ENCODE data around the gene NR3C1. TPM values are rescaled to one million over a fixed set of nuclear protein-coding genes. Genes with fewer than 3 reads are reported as not detected.

Gene NR3C1
- total RNA-seq, 1 experiment from 2014 or later = 16.0 TPM

- TF ChIP-seq EGR1 (IDR thresholded peaks at IDR 0.05; ENCODE audit: low read depth) (no peak), JUND (IDR thresholded peaks at IDR 0.05) (no peak), POLR2A (IDR thresholded peaks at IDR 0.05; ENCODE audit: borderline replicate concordance, extremely low read depth, insufficient read depth, insufficient read length) (no peak), ATF3 (IDR thresholded peaks at IDR 0.05) (no peak), ZBTB33 (IDR thresholded peaks at IDR 0.05; ENCODE audit: extremely low read depth, insufficient replicate concordance, low read length) (no peak), TCF7L2 (IDR thresholded peaks at IDR 0.05; ENCODE audit: borderline replicate concordance, extremely low read depth, insufficient read depth, insufficient read length) (no peak), EZH2phosphoT487 (IDR thresholded peaks at IDR 0.05; ENCODE audit: borderline replicate concordance) (no peak), CEBPB (IDR thresholded peaks at IDR 0.05; ENCODE audit: low read depth) (no peak), SIN3A (IDR thresholded peaks at IDR 0.05; ENCODE audit: low read depth) (no peak)
Measured at GRCh38 chr5:143362664-143363227, 40.7 kb downstream of the NR3C1 start (continued).

GRCh38 chr5:143361438-143361837 lies 42.0 kb downstream of the NR3C1 start:
- no peak overlapping the region for H3K27ac ChIP-seq (ENCODE audit: low read depth, low read length)
- 0 out of 2 replicates have a peak, but pooled peaks cover 4% of the 10 kb centered on the region for H3K79me2 ChIP-seq (ENCODE audit: insufficient read depth, low read length)
- ATAC-seq (no peak), DNase-seq (ENCODE audit: low read depth, low spot score) (no peak)
- ChIA-PET RAD21 (ENCODE audit: low non-redundant PET in 1 of 2, low total read pairs in 2 of 2, uncharacterized antibody in 2 of 2, unreplicated experiment in 2 of 2) (no interaction called here), CTCF (no interaction called here), POLR2A (no interaction called here)
- no peak overlapping the region for H2AFZ ChIP-seq (ENCODE audit: low read depth, low read length, poor library complexity, severe bottlenecking)
- TF ChIP-seq FOSL1 (IDR thresholded peaks at IDR 0.05; ENCODE audit: low read depth) (no peak), POLR2AphosphoS5 (IDR thresholded peaks at IDR 0.05; ENCODE audit: low read depth, low read length) (no peak), SIN3A (IDR thresholded peaks at IDR 0.05; ENCODE audit: low read depth) (no peak)
- no peaks in the 10 kb centered on the region for H3K9me3 ChIP-seq (ENCODE audit: control insufficient read depth in 1 of 2, insufficient read depth in 1 of 2, low read depth in 1 of 2, low read length in 2 of 2)
- no peak overlapping the region for H3K9ac ChIP-seq (ENCODE audit: low read length)
- BruUV-seq (replicated peaks) = no TSS peak
- intact Hi-C loops (cut with micrococcal nuclease) = no loop called here
- H4K20me1 ChIP-seq (ENCODE audit: insufficient read depth) = no peaks in the 10 kb centered on the region
- H3K4me3 ChIP-seq (replicated peaks in 1 of 2; ENCODE audit: low read depth in 1 of 2, low read length in 2 of 2) = no peak overlapping the region
- peaks cover 0 to under 1% of the 10 kb centered on the region in 2 experiments; a peak in 1 of 4 replicates for H3K4me1 ChIP-seq (ENCODE audit: control insufficient read depth in 1 of 2, insufficient read depth in 2 of 2, low read length in 2 of 2)
- no peaks in the 10 kb centered on the region for H3K27me3 ChIP-seq (ENCODE audit: insufficient read depth, low read length)
- H3K4me2 ChIP-seq (ENCODE audit: low read length) = no peak overlapping the region
- H3K9me2 ChIP-seq (ENCODE audit: insufficient read depth) = no peaks in the 10 kb centered on the region
- no peaks in the 10 kb centered on the region for H3K36me3 ChIP-seq (ENCODE audit: control insufficient read depth in 1 of 2, insufficient read depth in 2 of 2, low read length in 2 of 2)

All from HCT116 (cell line).